GM19193 (cell line): Measurements from ENCODE around the gene CDK15.

Source experiments
- POLR2A ChIP-seq: IDR thresholded peaks from 4 replicates; pipeline ENCODE4 v1.6.1; 2011; ENCODE audit not compliant: insufficient read depth, insufficient read length; ENCODE audit errors: extremely low read depth

CDK15 gene

GRCh38 chr2:201931475-201931874 lies 125.1 kb downstream of the CDK15 start:
- TF ChIP-seq POLR2A = no peak

- no peak for TF ChIP-seq POLR2A
These were observed 125.6 kb downstream of the CDK15 start for GRCh38 chr2:201931951-201932350.

GRCh38 chr2:201932511-201932910 lies 126.2 kb downstream of the CDK15 start:
- TF ChIP-seq POLR2A = no peak

GRCh38 chr2:201933792-201934237 lies 127.5 kb downstream of the CDK15 start:
- TF ChIP-seq POLR2A = no peak

- no peak for TF ChIP-seq POLR2A
These were observed 130.5 kb downstream of the CDK15 start for GRCh38 chr2:201936817-201937216.

- no peak for TF ChIP-seq POLR2A
These were observed 131.0 kb downstream of the CDK15 start for GRCh38 chr2:201937343-201937742.

- TF ChIP-seq POLR2A = no peak
These were observed 131.9 kb downstream of the CDK15 start for GRCh38 chr2:201938156-201938775.

- no peak for TF ChIP-seq POLR2A
These were observed 132.4 kb downstream of the CDK15 start for GRCh38 chr2:201938781-201939180.

- TF ChIP-seq POLR2A = no peak
These were observed 133.2 kb downstream of the CDK15 start for GRCh38 chr2:201939453-201939941.

GRCh38 chr2:201942531-201942930 lies 136.2 kb downstream of the CDK15 start:
- no peak for TF ChIP-seq POLR2A
